Left ventricle myocardium inferior (tissue), 1 donor: ENCODE measurements around the gene PTPN13. TPM values are rescaled to one million over a fixed set of nuclear protein-coding genes. Genes with fewer than 3 reads are reported as not detected.

Experiments
- DNase-seq: peaks from one replicate; pipeline ENCODE4 v3.0.0-alpha.2; 2020
- H3K27ac ChIP-seq: fragments of 200-600 bp; replicated peaks from 2 replicates; pipeline ENCODE4 v1.8.0; 2021
- H3K27me3 ChIP-seq: fragments of 200-600 bp; 2 replicates; pipeline ENCODE4 v1.8.0; 2021; ENCODE audit warnings: low read depth
- H3K36me3 ChIP-seq: fragments of 200-600 bp; 2 replicates; pipeline ENCODE4 v1.8.0; 2021
- H3K4me1 ChIP-seq: fragments of 200-600 bp; 2 replicates; pipeline ENCODE4 v1.8.0; 2021
- H3K4me3 ChIP-seq: fragments of 200-600 bp; 2 replicates; pipeline ENCODE4 v1.8.0; 2021; ENCODE audit warnings: mild to moderate bottlenecking, moderate library complexity
- H3K9me3 ChIP-seq: fragments of 200-600 bp; replicated peaks from 2 replicates; pipeline ENCODE4 v1.8.0; 2021
- intact Hi-C: fragments of 100-400 bp; cut with micrococcal nuclease; formaldehyde crosslinking; loops from one replicate; pipeline ENCODE4 v1.11.0; 2022
- total RNA-seq: library from RNA; stranded (reverse); fragmentation: NEBNext Ultra II Directional; extraction: Animal tissue kit (Norgen Biotek cat#: 25700); gene quantifications from one replicate; pipeline ENCODE4 v1.2.1, GENCODE V29; 2021
- TF ChIP-seq, protein P1 (sequence below): fragments of 200-600 bp; IDR thresholded peaks from 2 replicates; pipeline ENCODE4 v1.8.0; 2021; ENCODE audit warnings: antibody characterized with exemption, mild to moderate bottlenecking, borderline replicate concordance
- donor health status: DM: no; HTN: yes; CAD: no; lungs with severe emphysema.

PTPN13 gene
- total RNA-seq, 1 donor from 2014 or later: 3.8 TPM

DNA sequence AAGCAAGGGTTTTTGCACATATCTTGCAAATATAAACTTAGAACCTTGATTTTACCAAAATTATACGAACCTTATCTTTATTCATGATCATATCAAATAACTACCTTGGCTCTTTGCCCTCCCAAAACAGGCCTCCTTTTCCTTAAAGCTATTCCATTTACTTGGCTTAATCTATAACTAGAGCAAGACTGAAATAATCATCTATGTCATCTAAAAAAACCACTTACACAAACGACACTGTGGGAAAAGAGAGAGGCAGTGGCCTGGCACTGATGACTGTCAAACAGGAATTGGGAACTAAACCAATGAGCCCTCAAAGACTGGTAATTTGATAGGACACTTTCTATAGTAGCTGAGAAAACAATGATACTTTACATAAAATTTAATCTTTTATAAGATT is 11.7 kb upstream of the PTPN13 start:
- Histone ChIP-seq H3K4me1 (no peaks in the 10 kb centered on the region), H3K36me3 (no peaks in the 10 kb centered on the region), H3K27ac (peak overlapping the region; percentile 14), H3K9me3 (no peaks in the 10 kb centered on the region), H3K27me3 (peaks cover 5% of the 10 kb centered on the region), H3K4me3 (peak overlapping the region; percentile 48)
- intact Hi-C loops: no loop called here
- TF ChIP-seq, protein P1, sequence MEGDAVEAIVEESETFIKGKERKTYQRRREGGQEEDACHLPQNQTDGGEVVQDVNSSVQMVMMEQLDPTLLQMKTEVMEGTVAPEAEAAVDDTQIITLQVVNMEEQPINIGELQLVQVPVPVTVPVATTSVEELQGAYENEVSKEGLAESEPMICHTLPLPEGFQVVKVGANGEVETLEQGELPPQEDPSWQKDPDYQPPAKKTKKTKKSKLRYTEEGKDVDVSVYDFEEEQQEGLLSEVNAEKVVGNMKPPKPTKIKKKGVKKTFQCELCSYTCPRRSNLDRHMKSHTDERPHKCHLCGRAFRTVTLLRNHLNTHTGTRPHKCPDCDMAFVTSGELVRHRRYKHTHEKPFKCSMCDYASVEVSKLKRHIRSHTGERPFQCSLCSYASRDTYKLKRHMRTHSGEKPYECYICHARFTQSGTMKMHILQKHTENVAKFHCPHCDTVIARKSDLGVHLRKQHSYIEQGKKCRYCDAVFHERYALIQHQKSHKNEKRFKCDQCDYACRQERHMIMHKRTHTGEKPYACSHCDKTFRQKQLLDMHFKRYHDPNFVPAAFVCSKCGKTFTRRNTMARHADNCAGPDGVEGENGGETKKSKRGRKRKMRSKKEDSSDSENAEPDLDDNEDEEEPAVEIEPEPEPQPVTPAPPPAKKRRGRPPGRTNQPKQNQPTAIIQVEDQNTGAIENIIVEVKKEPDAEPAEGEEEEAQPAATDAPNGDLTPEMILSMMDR: no peak
- DNase-seq: no peak

DNA sequence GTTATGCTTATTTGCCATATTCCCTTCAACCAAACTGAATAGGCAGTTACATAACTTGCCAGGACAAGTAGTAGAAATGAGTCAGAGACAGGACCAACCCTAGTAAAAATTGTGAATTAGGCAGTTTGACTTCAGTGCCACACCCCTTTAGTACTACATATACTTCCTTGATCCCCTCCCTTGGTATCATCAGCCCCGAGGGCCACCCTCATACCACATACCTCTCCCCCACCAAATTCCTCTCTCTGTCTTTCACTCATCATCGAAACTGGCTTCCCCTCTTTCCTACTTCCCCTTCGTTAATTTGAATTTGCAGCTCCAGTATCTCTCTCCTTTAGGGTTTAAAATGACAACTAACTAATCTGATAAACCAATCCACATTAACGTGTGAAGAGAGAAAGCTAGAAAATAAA is 7.9 kb upstream of the PTPN13 start:
- intact Hi-C loops: no loop called here

DNA sequence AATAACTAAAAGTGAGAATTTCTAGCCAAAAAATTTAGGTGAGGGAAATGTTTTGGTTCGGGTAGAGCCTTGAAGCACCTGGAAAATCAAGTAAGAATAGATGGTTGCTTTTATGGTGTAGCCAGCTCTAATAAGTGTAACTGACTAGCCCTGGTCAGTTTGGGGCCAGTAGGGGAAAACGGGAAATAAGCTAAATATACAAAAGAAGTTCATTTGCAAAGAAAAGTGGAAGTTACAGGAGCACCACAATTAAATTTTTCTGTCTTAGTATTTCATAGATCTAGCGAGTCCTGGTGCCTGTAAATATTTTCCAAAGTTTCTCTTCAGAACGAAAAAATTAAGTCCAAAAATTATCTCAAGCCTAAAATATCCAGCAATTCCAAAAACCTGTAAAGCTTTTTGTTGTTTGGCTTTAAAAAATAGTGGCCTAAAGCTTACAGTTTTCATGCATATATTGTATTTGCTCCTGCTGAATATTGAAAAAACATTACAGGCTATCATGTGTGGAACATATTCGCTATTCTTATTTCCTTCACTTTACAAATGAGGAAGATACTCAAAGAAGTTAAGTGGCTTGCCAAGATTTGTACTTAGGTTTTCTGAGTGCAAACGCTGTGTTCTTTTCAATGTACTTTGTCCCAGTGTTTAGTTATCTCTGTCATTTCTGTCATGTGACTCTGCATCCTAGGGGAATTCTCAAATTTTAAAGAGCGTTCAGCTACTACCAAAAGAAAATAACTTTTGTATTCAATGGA is 7.3 kb upstream of the PTPN13 start:
- TF ChIP-seq, protein P1: no peak
- H3K9me3 ChIP-seq: no peaks in the 10 kb centered on the region
- no peak for DNase-seq
- intact Hi-C loops: no loop called here
- no peaks in the 10 kb centered on the region for H3K36me3 ChIP-seq
- peak overlapping the region; percentile 69 for H3K27ac ChIP-seq
- peaks cover 5% of the 10 kb centered on the region for H3K27me3 ChIP-seq
- H3K4me3 ChIP-seq: peak overlapping the region; percentile 10
- H3K4me1 ChIP-seq: no peaks in the 10 kb centered on the region

More for the DNA sequence above, 7.9 kb upstream of the PTPN13 start:
- peak overlapping the region; percentile 69 for H3K27ac ChIP-seq
- H3K27me3 ChIP-seq: peaks cover 5% of the 10 kb centered on the region
- H3K4me3 ChIP-seq: peak overlapping the region; percentile 10
- DNase-seq: no peak
- H3K4me1 ChIP-seq: no peaks in the 10 kb centered on the region
- no peaks in the 10 kb centered on the region for H3K9me3 ChIP-seq
- H3K36me3 ChIP-seq: no peaks in the 10 kb centered on the region
- TF ChIP-seq, protein P1: no peak

DNA sequence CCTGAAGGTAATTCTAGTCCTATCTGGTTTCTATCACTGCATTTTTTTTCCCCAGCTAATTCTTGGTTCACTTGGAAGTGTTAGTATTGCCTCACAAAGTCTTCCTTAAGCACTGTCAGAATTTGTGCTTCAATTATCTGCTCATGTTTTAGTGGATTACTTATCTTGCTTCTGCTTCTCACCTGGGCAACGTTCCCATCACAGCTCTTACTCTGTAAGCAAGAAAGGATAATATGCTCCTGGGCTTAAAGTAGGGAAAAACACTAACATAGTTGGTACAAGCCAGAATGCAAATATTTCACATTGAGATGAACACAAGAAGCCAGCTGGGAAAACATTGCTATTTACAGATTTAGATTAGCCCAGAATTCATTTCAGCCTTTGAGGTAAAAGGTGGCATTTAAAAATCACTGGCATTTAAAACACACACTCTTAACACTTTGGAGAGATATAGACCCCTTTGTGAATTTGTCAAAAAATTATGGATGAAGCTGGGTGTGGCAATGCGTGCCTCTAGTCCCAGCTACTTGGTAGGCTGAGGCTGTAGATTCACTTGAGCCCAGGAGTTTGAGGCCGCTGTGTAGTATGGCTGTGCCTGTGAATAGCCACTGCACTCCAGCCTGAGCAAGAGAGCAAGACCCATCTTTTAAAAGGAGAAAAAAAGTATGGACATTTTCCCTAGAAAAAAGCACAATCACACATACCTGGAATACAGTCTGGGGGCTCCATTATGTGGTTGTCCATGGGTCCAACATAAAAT is 6.6 kb upstream of the PTPN13 start:
- H3K36me3 ChIP-seq: no peaks in the 10 kb centered on the region
- no peaks in the 10 kb centered on the region for H3K9me3 ChIP-seq
- no peak overlapping the region for H3K4me3 ChIP-seq
- DNase-seq: no peak
- peaks cover 5% of the 10 kb centered on the region for H3K27me3 ChIP-seq
- intact Hi-C loops: no loop called here
- no peaks in the 10 kb centered on the region for H3K4me1 ChIP-seq
- TF ChIP-seq, protein P1: no peak
- peak overlapping the region; percentile 69 for H3K27ac ChIP-seq

DNA sequence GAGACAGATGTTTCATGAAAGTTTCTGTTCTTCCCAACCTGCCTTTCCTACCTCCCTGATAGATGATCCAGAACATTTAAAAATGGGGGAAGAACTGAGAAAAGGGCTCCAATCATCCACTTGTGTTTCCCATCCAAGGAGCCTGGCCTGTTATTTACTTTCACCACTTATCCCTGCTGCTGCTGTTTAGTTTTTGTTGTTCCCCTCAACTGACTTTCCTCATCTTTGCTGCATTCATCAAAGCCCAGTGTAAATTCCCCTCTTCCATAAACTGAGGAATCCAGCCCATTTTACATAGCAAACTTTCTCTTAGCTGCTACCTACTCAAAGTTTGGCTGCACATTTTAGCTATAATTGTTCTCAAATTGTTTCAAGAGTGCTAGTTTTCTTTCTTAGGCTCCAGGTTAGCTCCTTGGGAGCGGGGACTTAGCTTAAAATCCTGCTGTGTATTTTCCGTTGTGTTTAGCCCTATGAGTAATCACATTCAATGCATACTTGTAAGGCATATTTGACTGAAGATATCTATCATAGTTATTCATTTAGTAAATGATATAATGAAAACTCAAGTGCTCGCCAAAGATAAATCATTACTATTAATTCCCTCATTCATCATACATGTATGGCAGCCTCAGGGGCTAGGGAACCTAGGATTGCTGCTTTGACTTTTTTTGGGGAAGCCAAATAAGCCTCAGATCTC is 1.4 kb upstream of the PTPN13 start:
- Histone ChIP-seq H3K27ac (peak overlapping the region; percentile 82), H3K4me1 (peaks cover 28% of the 10 kb centered on the region), H3K27me3 (peaks cover 45% of the 10 kb centered on the region), H3K36me3 (no peaks in the 10 kb centered on the region), H3K9me3 (no peaks in the 10 kb centered on the region), H3K4me3 (peak overlapping the region; percentile 74)
- DNase-seq: no peak
- intact Hi-C loops: no loop called here
- TF ChIP-seq, protein P1: no peak
